SK-N-SH treated with all-trans-retinoic acid at 6 μM for 48 hours (cell line): ENCODE results near the gene CDKN2C.

ENCODE experiments used
- ATAC-seq: fragments of 200-7000 bp; cut with Tn5 transposase; 3 replicates; pipeline ENCODE4 v1.9.1; 2020; ENCODE audit warnings: mild to moderate bottlenecking, moderate library complexity
- ARNTL ChIP-seq: fragments of 450-650 bp; formaldehyde crosslinking; IDR thresholded peaks from 2 replicates; pipeline ENCODE4 v1.5.0; 2020; ENCODE audit warnings: low read depth, mild to moderate bottlenecking, moderate library complexity, borderline replicate concordance
- BACH2 ChIP-seq: fragments of 250-450 bp; sonication (Bioruptor Pico); IDR thresholded peaks from 2 replicates; pipeline ENCODE4 v1.9.0; 2021; ENCODE audit warnings: mild to moderate bottlenecking, borderline replicate concordance
- CSDC2 ChIP-seq: fragments of 250-450 bp; sonication (Bioruptor Pico); IDR thresholded peaks from 2 replicates; pipeline ENCODE4 v1.5.0; 2020; ENCODE audit warnings: mild to moderate bottlenecking, moderate library complexity
- ESRRG ChIP-seq: fragments of 250-450 bp; sonication (Bioruptor Pico); IDR thresholded peaks from 2 replicates; pipeline ENCODE4 v1.6.1; 2021; ENCODE audit warnings: mild to moderate bottlenecking
- ISL1 ChIP-seq: fragments of 250-450 bp; sonication (Bioruptor Pico); IDR thresholded peaks from 2 replicates; pipeline ENCODE4 v2.1.2; 2022; ENCODE audit warnings: mild to moderate bottlenecking, moderate library complexity
- PPARA ChIP-seq: fragments of 250-450 bp; sonication (Bioruptor Pico); IDR thresholded peaks from 2 replicates; pipeline ENCODE4 v1.5.0; 2020; ENCODE audit warnings: mild to moderate bottlenecking, borderline replicate concordance
- RARB ChIP-seq: fragments of 250-450 bp; sonication (Bioruptor Pico); IDR thresholded peaks from 2 replicates; pipeline ENCODE4 v1.8.0; 2021; ENCODE audit warnings: mild to moderate bottlenecking, moderate library complexity
- SNAI2 ChIP-seq: fragments of 250-450 bp; sonication (Bioruptor Pico); IDR thresholded peaks from 2 replicates; pipeline ENCODE4 v1.5.0; 2020; ENCODE audit warnings: mild to moderate bottlenecking, moderate library complexity
- TCF4 ChIP-seq: fragments of 250-450 bp; sonication (Bioruptor Pico); IDR thresholded peaks from 2 replicates; pipeline ENCODE4 v1.8.0; 2021; ENCODE audit warnings: mild to moderate bottlenecking, moderate library complexity, borderline replicate concordance
- TOX ChIP-seq: fragments of 250-450 bp; sonication (Bioruptor Pico); IDR thresholded peaks from 2 replicates; pipeline ENCODE4 v1.8.0; 2021; ENCODE audit warnings: mild to moderate bottlenecking, moderate library complexity, borderline replicate concordance
- ZC3H10 ChIP-seq: fragments of 250-450 bp; sonication (Bioruptor Pico); IDR thresholded peaks from 2 replicates; pipeline ENCODE4 v1.5.1; 2021; ENCODE audit warnings: mild to moderate bottlenecking, moderate library complexity
- ZFP30 ChIP-seq: fragments of 450-650 bp; formaldehyde crosslinking; IDR thresholded peaks from 2 replicates; pipeline ENCODE4 v1.5.0; 2022; ENCODE audit warnings: mild to moderate bottlenecking, moderate library complexity
- ZNF565 ChIP-seq: fragments of 450-650 bp; formaldehyde crosslinking; conservative IDR thresholded peaks from 2 replicates; pipeline ENCODE4 v1.5.0; 2020; ENCODE audit warnings: low read depth, mild to moderate bottlenecking, moderate library complexity
- ZNF70 ChIP-seq: fragments of 450-650 bp; formaldehyde crosslinking; IDR thresholded peaks from 2 replicates; pipeline ENCODE4 v1.5.0; 2020; ENCODE audit warnings: mild to moderate bottlenecking, moderate library complexity
- ZNF8 ChIP-seq: fragments of 450-650 bp; formaldehyde crosslinking; IDR thresholded peaks from 2 replicates; pipeline ENCODE4 v1.5.0; 2020; ENCODE audit warnings: mild to moderate bottlenecking, moderate library complexity
- TF ChIP-seq, protein P1 (sequence below): fragments of 250-450 bp; sonication (Bioruptor Pico); IDR thresholded peaks from 2 replicates; pipeline ENCODE4 v1.5.1; 2021; ENCODE audit warnings: mild to moderate bottlenecking, moderate library complexity
- TF ChIP-seq, protein P2 (sequence below): fragments of 250-450 bp; sonication (Bioruptor Pico); IDR thresholded peaks from 2 replicates; pipeline ENCODE4 v1.5.1; 2020; ENCODE audit warnings: low read depth, mild to moderate bottlenecking, moderate library complexity
- TF ChIP-seq, protein P3 (sequence below): fragments of 250-450 bp; sonication (Bioruptor Pico); IDR thresholded peaks from 2 replicates; pipeline ENCODE4 v1.8.0; 2021; ENCODE audit warnings: low read depth, mild to moderate bottlenecking, moderate library complexity, borderline replicate concordance
- TF ChIP-seq, protein P4 (sequence below): fragments of 250-450 bp; sonication (Bioruptor Pico); IDR thresholded peaks from 2 replicates; pipeline ENCODE4 v1.5.0; 2020; ENCODE audit warnings: mild to moderate bottlenecking, moderate library complexity
- TF ChIP-seq, protein P5 (sequence below): fragments of 250-450 bp; sonication (Bioruptor Pico); IDR thresholded peaks from 2 replicates; pipeline ENCODE4 v1.8.0; 2020; ENCODE audit warnings: mild to moderate bottlenecking, moderate library complexity, borderline replicate concordance

The CDKN2C gene

DNA sequence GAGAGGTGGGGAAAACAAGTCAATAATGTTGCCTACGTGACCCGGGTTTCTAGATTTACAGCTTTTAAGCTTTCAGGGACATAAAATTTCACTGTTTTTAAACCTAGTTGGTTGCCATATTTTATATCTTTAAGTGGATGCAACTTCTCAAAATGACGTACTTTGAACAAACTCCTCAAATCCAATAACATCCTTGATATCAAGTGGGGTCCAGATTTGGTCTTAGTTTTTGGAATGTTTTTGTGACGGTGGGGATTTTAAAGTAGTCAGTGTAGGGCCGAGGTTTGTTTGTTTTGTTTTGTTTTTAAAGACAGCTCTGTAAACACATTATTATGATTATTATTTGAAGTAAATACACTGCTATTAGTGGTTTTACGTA is 453 bp downstream of the CDKN2C start:
- TF ChIP-seq, protein P1, sequence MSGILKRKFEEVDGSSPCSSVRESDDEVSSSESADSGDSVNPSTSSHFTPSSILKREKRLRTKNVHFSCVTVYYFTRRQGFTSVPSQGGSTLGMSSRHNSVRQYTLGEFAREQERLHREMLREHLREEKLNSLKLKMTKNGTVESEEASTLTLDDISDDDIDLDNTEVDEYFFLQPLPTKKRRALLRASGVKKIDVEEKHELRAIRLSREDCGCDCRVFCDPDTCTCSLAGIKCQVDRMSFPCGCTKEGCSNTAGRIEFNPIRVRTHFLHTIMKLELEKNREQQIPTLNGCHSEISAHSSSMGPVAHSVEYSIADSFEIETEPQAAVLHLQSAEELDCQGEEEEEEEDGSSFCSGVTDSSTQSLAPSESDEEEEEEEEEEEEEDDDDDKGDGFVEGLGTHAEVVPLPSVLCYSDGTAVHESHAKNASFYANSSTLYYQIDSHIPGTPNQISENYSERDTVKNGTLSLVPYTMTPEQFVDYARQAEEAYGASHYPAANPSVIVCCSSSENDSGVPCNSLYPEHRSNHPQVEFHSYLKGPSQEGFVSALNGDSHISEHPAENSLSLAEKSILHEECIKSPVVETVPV (CRISPR knock-in tag), result no peak
- TF ChIP-seq, protein P2, sequence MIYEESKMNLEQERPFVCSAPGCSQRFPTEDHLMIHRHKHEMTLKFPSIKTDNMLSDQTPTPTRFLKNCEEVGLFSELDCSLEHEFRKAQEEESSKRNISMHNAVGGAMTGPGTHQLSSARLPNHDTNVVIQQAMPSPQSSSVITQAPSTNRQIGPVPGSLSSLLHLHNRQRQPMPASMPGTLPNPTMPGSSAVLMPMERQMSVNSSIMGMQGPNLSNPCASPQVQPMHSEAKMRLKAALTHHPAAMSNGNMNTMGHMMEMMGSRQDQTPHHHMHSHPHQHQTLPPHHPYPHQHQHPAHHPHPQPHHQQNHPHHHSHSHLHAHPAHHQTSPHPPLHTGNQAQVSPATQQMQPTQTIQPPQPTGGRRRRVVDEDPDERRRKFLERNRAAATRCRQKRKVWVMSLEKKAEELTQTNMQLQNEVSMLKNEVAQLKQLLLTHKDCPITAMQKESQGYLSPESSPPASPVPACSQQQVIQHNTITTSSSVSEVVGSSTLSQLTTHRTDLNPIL (CRISPR knock-in tag), result no peak
- TF ChIP-seq, protein P3, sequence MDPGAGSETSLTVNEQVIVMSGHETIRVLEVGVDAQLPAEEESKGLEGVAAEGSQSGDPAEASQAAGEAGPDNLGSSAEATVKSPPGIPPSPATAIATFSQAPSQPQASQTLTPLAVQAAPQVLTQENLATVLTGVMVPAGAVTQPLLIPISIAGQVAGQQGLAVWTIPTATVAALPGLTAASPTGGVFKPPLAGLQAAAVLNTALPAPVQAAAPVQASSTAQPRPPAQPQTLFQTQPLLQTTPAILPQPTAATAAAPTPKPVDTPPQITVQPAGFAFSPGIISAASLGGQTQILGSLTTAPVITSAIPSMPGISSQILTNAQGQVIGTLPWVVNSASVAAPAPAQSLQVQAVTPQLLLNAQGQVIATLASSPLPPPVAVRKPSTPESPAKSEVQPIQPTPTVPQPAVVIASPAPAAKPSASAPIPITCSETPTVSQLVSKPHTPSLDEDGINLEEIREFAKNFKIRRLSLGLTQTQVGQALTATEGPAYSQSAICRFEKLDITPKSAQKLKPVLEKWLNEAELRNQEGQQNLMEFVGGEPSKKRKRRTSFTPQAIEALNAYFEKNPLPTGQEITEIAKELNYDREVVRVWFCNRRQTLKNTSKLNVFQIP (CRISPR knock-in tag), result no peak
- no peak for TF ChIP-seq RARB (CRISPR knock-in tag)
- TF ChIP-seq ZC3H10 (CRISPR knock-in tag), result no peak
- TF ChIP-seq, protein P4, sequence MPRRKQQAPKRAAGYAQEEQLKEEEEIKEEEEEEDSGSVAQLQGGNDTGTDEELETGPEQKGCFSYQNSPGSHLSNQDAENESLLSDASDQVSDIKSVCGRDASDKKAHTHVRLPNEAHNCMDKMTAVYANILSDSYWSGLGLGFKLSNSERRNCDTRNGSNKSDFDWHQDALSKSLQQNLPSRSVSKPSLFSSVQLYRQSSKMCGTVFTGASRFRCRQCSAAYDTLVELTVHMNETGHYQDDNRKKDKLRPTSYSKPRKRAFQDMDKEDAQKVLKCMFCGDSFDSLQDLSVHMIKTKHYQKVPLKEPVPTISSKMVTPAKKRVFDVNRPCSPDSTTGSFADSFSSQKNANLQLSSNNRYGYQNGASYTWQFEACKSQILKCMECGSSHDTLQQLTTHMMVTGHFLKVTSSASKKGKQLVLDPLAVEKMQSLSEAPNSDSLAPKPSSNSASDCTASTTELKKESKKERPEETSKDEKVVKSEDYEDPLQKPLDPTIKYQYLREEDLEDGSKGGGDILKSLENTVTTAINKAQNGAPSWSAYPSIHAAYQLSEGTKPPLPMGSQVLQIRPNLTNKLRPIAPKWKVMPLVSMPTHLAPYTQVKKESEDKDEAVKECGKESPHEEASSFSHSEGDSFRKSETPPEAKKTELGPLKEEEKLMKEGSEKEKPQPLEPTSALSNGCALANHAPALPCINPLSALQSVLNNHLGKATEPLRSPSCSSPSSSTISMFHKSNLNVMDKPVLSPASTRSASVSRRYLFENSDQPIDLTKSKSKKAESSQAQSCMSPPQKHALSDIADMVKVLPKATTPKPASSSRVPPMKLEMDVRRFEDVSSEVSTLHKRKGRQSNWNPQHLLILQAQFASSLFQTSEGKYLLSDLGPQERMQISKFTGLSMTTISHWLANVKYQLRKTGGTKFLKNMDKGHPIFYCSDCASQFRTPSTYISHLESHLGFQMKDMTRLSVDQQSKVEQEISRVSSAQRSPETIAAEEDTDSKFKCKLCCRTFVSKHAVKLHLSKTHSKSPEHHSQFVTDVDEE (CRISPR knock-in tag), result no peak
- no peak for TF ChIP-seq ZNF70 (CRISPR knock-in tag)
- TF ChIP-seq SNAI2 (CRISPR knock-in tag), result no peak
- no peak for TF ChIP-seq ESRRG (CRISPR knock-in tag)
- TF ChIP-seq ARNTL (CRISPR knock-in tag), result no peak
- no peak for TF ChIP-seq ISL1 (CRISPR knock-in tag)
- no peak for TF ChIP-seq TOX (CRISPR knock-in tag)
- TF ChIP-seq ZFP30, result no peak
- no peak for TF ChIP-seq ZNF8 (CRISPR knock-in tag)
- no peak for TF ChIP-seq TCF4 (CRISPR knock-in tag)
- no peak for TF ChIP-seq CSDC2 (CRISPR knock-in tag)
- TF ChIP-seq BACH2 (CRISPR knock-in tag), result no peak
- no peak for TF ChIP-seq PPARA
- no peak for TF ChIP-seq ZNF565 (CRISPR knock-in tag)
- no peak for ATAC-seq

DNA sequence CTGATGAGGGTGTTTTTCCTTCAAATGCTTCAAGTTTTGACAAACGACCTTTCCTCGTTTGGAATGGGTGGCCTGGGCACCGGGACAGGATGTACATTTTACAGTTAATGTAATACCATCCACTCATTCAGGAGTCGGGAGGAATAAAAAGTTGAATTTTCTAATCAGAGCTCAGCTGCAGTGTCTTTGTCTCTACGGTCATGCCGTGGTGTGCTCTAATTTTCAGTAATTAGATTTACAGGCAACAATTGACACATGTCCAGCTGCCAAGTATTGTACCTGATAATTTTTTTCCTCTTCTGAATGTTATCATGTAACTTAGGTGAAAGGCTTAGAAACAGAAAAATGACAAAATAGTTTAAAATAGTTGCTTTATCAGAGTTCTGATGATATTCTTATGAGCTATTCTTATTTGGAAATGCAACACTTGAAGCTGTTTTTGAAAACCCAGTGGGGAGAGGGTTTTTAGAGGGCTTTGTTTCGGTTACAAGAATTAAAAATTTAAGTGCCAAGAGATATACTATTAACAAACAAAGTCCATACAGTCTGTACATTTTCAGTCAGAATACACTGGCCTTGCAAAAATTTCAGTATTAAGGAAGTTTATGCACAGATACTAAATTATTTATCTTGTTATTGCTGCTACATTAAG is 1.0 kb downstream of the CDKN2C start:
- TF ChIP-seq, protein P1 (CRISPR knock-in tag), result no peak
- TF ChIP-seq CSDC2 (CRISPR knock-in tag) (no peak), ZNF70 (CRISPR knock-in tag) (no peak), SNAI2 (CRISPR knock-in tag) (no peak), RARB (CRISPR knock-in tag) (no peak)
- TF ChIP-seq, protein P2 (CRISPR knock-in tag), result no peak
- TF ChIP-seq, protein P5, sequence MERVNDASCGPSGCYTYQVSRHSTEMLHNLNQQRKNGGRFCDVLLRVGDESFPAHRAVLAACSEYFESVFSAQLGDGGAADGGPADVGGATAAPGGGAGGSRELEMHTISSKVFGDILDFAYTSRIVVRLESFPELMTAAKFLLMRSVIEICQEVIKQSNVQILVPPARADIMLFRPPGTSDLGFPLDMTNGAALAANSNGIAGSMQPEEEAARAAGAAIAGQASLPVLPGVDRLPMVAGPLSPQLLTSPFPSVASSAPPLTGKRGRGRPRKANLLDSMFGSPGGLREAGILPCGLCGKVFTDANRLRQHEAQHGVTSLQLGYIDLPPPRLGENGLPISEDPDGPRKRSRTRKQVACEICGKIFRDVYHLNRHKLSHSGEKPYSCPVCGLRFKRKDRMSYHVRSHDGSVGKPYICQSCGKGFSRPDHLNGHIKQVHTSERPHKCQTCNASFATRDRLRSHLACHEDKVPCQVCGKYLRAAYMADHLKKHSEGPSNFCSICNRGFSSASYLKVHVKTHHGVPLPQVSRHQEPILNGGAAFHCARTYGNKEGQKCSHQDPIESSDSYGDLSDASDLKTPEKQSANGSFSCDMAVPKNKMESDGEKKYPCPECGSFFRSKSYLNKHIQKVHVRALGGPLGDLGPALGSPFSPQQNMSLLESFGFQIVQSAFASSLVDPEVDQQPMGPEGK (CRISPR knock-in tag), result no peak
- TF ChIP-seq, protein P4 (CRISPR knock-in tag), result no peak
- no peak for ATAC-seq
